KMS-11 (cell line): ENCODE data around the gene MRPL39.

Experiments used
- H2AFZ ChIP-seq: fragments of 200-600 bp; sonication (generic); 2 replicates; pipeline ENCODE4 v1.6.1; 2016; ENCODE audit warnings: antibody characterized with exemption, mixed run types, low read depth
- H3K27ac ChIP-seq: fragments of 200-600 bp; sonication (generic); 2 replicates; pipeline ENCODE4 v1.6.1; 2016; ENCODE audit warnings: mild to moderate bottlenecking, mixed run types
- H3K27me3 ChIP-seq: fragments of 200-600 bp; sonication (generic); 2 replicates; pipeline ENCODE4 v1.6.1; 2017; ENCODE audit warnings: mild to moderate bottlenecking, low read depth, mixed run types, moderate library complexity; ENCODE audit not compliant: insufficient read depth
- H3K36me3 ChIP-seq: fragments of 200-600 bp; sonication (generic); 2 replicates; pipeline ENCODE4 v1.6.1; 2017; ENCODE audit warnings: mild to moderate bottlenecking, mixed run types; ENCODE audit not compliant: insufficient read depth
- H3K4me1 ChIP-seq: fragments of 200-600 bp; sonication (generic); 2 replicates; pipeline ENCODE4 v1.6.1; 2016; ENCODE audit warnings: mild to moderate bottlenecking, low read depth, mixed run types; ENCODE audit not compliant: poor library complexity, severe bottlenecking
- H3K4me2 ChIP-seq: fragments of 200-600 bp; sonication (generic); 2 replicates; pipeline ENCODE4 v1.7.0; 2016; ENCODE audit warnings: mild to moderate bottlenecking, mixed run types
- H3K4me3 ChIP-seq: fragments of 200-600 bp; sonication (generic); IDR thresholded peaks from 2 replicates; pipeline ENCODE4 v1.6.1; 2017; ENCODE audit warnings: low read depth, low read length, mixed read lengths; ENCODE audit not compliant: insufficient read depth
- H3K79me2 ChIP-seq: fragments of 200-600 bp; sonication (generic); 2 replicates; pipeline ENCODE4 v1.6.1; 2016; ENCODE audit warnings: low read depth, mixed run types; ENCODE audit not compliant: insufficient read depth
- H3K9ac ChIP-seq: fragments of 200-600 bp; sonication (generic); 2 replicates; pipeline ENCODE4 v1.6.1; 2016; ENCODE audit warnings: mild to moderate bottlenecking, mixed run types
- H4K20me1 ChIP-seq: fragments of 200-600 bp; sonication (generic); 2 replicates; pipeline ENCODE4 v1.6.1; 2016; ENCODE audit warnings: mild to moderate bottlenecking, mixed run types; ENCODE audit not compliant: insufficient read depth
- CTCF ChIP-seq: fragments of 200-600 bp; sonication (generic); conservative IDR thresholded peaks from 2 replicates; pipeline ENCODE4 v1.6.1; 2017; ENCODE audit warnings: low read depth, mild to moderate bottlenecking, antibody characterized with exemption, low read length, moderate library complexity, mixed read lengths

MRPL39 gene

GRCh38 chr21:25559746-25560145, 47.5 kb downstream of the MRPL39 start:
- H3K4me1 ChIP-seq: peaks cover 4% of the 10 kb centered on the region
- no peaks in the 10 kb centered on the region for H3K27me3 ChIP-seq
- H3K27ac ChIP-seq: no peak overlapping the region
- H3K9ac ChIP-seq: no peak overlapping the region
- H3K4me2 ChIP-seq: no peak overlapping the region
- H2AFZ ChIP-seq: no peak overlapping the region
- no peaks in the 10 kb centered on the region for H3K79me2 ChIP-seq
- H4K20me1 ChIP-seq: no peaks in the 10 kb centered on the region
- H3K4me3 ChIP-seq: no peak overlapping the region
- H3K36me3 ChIP-seq: no peaks in the 10 kb centered on the region
- TF ChIP-seq CTCF: no peak

- H3K79me2 ChIP-seq: no peaks in the 10 kb centered on the region
- no peak overlapping the region for H2AFZ ChIP-seq
- H3K9ac ChIP-seq: no peak overlapping the region
- peaks cover 1% of the 10 kb centered on the region for H3K4me1 ChIP-seq
- no peak overlapping the region for H3K4me2 ChIP-seq
- no peaks in the 10 kb centered on the region for H3K27me3 ChIP-seq
- no peaks in the 10 kb centered on the region for H4K20me1 ChIP-seq
- H3K27ac ChIP-seq: no peak overlapping the region
- no peaks in the 10 kb centered on the region for H3K36me3 ChIP-seq
- no peak for TF ChIP-seq CTCF
- no peak overlapping the region for H3K4me3 ChIP-seq
These were observed 49.2 kb downstream of the MRPL39 start for GRCh38 chr21:25558123-25558522.

- H3K27ac ChIP-seq: no peak overlapping the region
- no peak for TF ChIP-seq CTCF
- no peak overlapping the region for H3K4me2 ChIP-seq
- no peak overlapping the region for H2AFZ ChIP-seq
- no peaks in the 10 kb centered on the region for H3K36me3 ChIP-seq
- H3K9ac ChIP-seq: no peak overlapping the region
- H3K4me3 ChIP-seq: no peak overlapping the region
- H3K4me1 ChIP-seq: no peaks in the 10 kb centered on the region
- H3K79me2 ChIP-seq: no peaks in the 10 kb centered on the region
- H4K20me1 ChIP-seq: no peaks in the 10 kb centered on the region
- no peaks in the 10 kb centered on the region for H3K27me3 ChIP-seq
These were observed 50.1 kb downstream of the MRPL39 start for GRCh38 chr21:25557180-25557579.

- no peak overlapping the region for H3K4me2 ChIP-seq
- TF ChIP-seq CTCF: no peak
- H4K20me1 ChIP-seq: no peaks in the 10 kb centered on the region
- H3K4me3 ChIP-seq: no peak overlapping the region
- no peaks in the 10 kb centered on the region for H3K27me3 ChIP-seq
- H3K9ac ChIP-seq: no peak overlapping the region
- no peaks in the 10 kb centered on the region for H3K4me1 ChIP-seq
- no peak overlapping the region for H2AFZ ChIP-seq
- H3K27ac ChIP-seq: no peak overlapping the region
- H3K79me2 ChIP-seq: no peaks in the 10 kb centered on the region
- H3K36me3 ChIP-seq: no peaks in the 10 kb centered on the region
These were observed 51.2 kb downstream of the MRPL39 start for GRCh38 chr21:25556091-25556490.

GRCh38 chr21:25555492-25555891, 51.8 kb downstream of the MRPL39 start:
- Histone ChIP-seq H3K36me3 (no peaks in the 10 kb centered on the region), H3K4me1 (no peaks in the 10 kb centered on the region), H3K4me3 (no peak overlapping the region), H4K20me1 (no peaks in the 10 kb centered on the region), H3K79me2 (no peaks in the 10 kb centered on the region), H3K4me2 (no peak overlapping the region), H3K27ac (no peak overlapping the region), H3K27me3 (no peaks in the 10 kb centered on the region), H3K9ac (no peak overlapping the region), H2AFZ (no peak overlapping the region)
- no peak for TF ChIP-seq CTCF
